Esophagus muscularis mucosa (tissue), 4 donors: Measurements from ENCODE around the gene PARVB. TPM values are rescaled to one million over a fixed set of nuclear protein-coding genes. Genes with fewer than 3 reads are reported as not detected.
"Not testable (repeated sequence)": the region's sequence is repeated elsewhere in the genome, so short reads cannot be mapped to it uniquely, and the experiment has no call there.

Experiments used
- DNase-seq: peaks from one replicate; pipeline ENCODE4 v3.0.0-alpha.2; 2017; ENCODE audit errors: extremely low spot score
- H3K27ac ChIP-seq, 4 donors: fragments of 200-600 bp; sonication (generic); replicated peaks in 1 of 4; 1 replicate in 3 of 4; 2 replicates in 1 of 4; pipeline ENCODE4 v1.5.1; 2016 to 2019; ENCODE audit warnings: mild to moderate bottlenecking in 1 of 4
- H3K27me3 ChIP-seq, 4 donors: fragments of 200-600 bp; sonication (generic); one replicate each; pipeline versions ENCODE4 v1.5.1 to v1.6.0; 2016 to 2019
- H3K36me3 ChIP-seq, 4 donors: fragments of 200-600 bp; sonication (generic); one replicate each; pipeline ENCODE4 v1.5.1; 2016 to 2019
- H3K4me1 ChIP-seq, 4 donors: fragments of 200-600 bp; sonication (generic); one replicate each; pipeline ENCODE4 v1.5.1; 2016 to 2019
- H3K4me3 ChIP-seq, 4 donors: fragments of 200-600 bp; sonication (generic); 1 replicate in 2 of 4; 2 replicates in 2 of 4; pipeline ENCODE4 v1.5.1; 2016 to 2019; ENCODE audit warnings: mild to moderate bottlenecking in 4 of 4, moderate library complexity in 1 of 4
- H3K9me3 ChIP-seq, 4 donors: fragments of 200-600 bp; sonication (generic); 1 replicate in 3 of 4; 2 replicates in 1 of 4; pipeline ENCODE4 v1.5.1; 2016 to 2019
- EP300 ChIP-seq: sonication (generic); formaldehyde crosslinking; IDR thresholded peaks from one replicate; pipeline ENCODE4 v1.6.1; 2017; ENCODE audit warnings: antibody characterized with exemption
- POLR2A ChIP-seq: fragments of 450-650 bp; IDR thresholded peaks from one replicate; pipeline ENCODE4 v1.6.1; 2017; ENCODE audit warnings: antibody characterized with exemption, moderate library complexity, mild to moderate bottlenecking, low read depth
- POLR2AphosphoS5 ChIP-seq, 2 donors: sonication (generic); formaldehyde crosslinking; IDR thresholded peaks; one replicate each; pipeline ENCODE4 v1.6.1; 2017; ENCODE audit warnings: antibody characterized with exemption in 2 of 2
- WGBS: methylation state at CpG from one replicate; pipeline ENCODE4 v1.1.5; 2018; 5-methylcytosine and 5-hydroxymethylcytosine counted together
- intact Hi-C: fragments of 100-400 bp; cut with DNase I; formaldehyde crosslinking; loops from one replicate; pipeline ENCODE4 v1.15.1; 2023
- total RNA-seq, 4 donors: library from RNA; depleted of rRNA; stranded (reverse); fragments of >200 nt; gene quantifications; one replicate each; pipeline versions ENCODE4 v1.1.0 to v1.2.1, GENCODE V29; 2016
- TF ChIP-seq, protein P1 (sequence below), 3 experiments: fragments of 200-600 bp in 2 of 3; fragments of 450-650 bp in 1 of 3; sonication (generic) in 2 of 3; IDR thresholded peaks; one replicate each; pipeline ENCODE4 v1.5.1; 2017 to 2019; ENCODE audit warnings: antibody characterized with exemption in 3 of 3, mild to moderate bottlenecking in 2 of 3, moderate library complexity in 1 of 3

PARVB gene
- total RNA-seq, 4 donors from 2014 or later: 22.0 to 107 (median 45.5) TPM

DNA sequence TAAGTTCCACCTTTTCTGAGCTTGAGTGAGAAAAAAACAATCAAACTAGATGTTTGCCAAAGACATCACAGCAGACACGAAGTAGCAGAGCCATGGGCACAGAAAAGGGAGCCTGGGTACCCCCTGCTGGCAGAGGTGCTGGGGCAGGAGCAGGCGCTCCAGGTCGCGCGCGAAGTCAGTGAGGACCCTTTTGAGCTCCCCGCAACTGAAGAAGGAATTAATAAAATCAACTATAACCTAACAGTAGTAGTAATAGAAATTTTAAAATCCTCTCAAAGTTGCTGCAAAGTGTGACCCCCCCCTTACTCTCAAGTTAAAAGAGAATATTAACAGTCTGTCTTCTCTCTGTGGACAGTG, 20.0 kb upstream of the PARVB start:
- Histone ChIP-seq H3K9me3 (peaks cover 0 to 7% (median 0%) of the 10 kb centered on the region in 4 donors), H3K36me3 (peaks cover 0 to 4% (median 1%) of the 10 kb centered on the region in 4 donors), H3K27me3 (no peaks in the 10 kb centered on the region), H3K4me3 (no peak overlapping the region), H3K27ac (no peak overlapping the region), H3K4me1 (peaks cover 0 to 6% (median 0%) of the 10 kb centered on the region in 4 donors)
- intact Hi-C loops: no loop called here
- WGBS: 93% methylated on average over 7 of the region's 7 CpGs
- no peak for DNase-seq
- TF ChIP-seq EP300: no peak

- no peak for TF ChIP-seq POLR2AphosphoS5 (IDR thresholded peaks at IDR 0.05)
- TF ChIP-seq, protein P1, sequence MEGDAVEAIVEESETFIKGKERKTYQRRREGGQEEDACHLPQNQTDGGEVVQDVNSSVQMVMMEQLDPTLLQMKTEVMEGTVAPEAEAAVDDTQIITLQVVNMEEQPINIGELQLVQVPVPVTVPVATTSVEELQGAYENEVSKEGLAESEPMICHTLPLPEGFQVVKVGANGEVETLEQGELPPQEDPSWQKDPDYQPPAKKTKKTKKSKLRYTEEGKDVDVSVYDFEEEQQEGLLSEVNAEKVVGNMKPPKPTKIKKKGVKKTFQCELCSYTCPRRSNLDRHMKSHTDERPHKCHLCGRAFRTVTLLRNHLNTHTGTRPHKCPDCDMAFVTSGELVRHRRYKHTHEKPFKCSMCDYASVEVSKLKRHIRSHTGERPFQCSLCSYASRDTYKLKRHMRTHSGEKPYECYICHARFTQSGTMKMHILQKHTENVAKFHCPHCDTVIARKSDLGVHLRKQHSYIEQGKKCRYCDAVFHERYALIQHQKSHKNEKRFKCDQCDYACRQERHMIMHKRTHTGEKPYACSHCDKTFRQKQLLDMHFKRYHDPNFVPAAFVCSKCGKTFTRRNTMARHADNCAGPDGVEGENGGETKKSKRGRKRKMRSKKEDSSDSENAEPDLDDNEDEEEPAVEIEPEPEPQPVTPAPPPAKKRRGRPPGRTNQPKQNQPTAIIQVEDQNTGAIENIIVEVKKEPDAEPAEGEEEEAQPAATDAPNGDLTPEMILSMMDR (IDR thresholded peaks at IDR 0.05): no peak
- no peak for TF ChIP-seq EP300
- no peak for TF ChIP-seq POLR2A
- DNase-seq: no peak
- Histone ChIP-seq H3K9me3 (peaks cover 0 to 7% (median 0%) of the 10 kb centered on the region in 4 donors), H3K4me3 (no peak overlapping the region), H3K36me3 (no peaks in the 10 kb centered on the region), H3K27me3 (no peaks in the 10 kb centered on the region), H3K27ac (no peak overlapping the region), H3K4me1 (peaks cover 0 to 6% (median 0%) of the 10 kb centered on the region in 4 donors)
- intact Hi-C loops: no loop called here
- 94% methylated on average over 4 of the region's 4 CpGs for WGBS
Observed at GRCh38 chr22:44005524-44005923, 18.6 kb upstream of the PARVB start.

DNA sequence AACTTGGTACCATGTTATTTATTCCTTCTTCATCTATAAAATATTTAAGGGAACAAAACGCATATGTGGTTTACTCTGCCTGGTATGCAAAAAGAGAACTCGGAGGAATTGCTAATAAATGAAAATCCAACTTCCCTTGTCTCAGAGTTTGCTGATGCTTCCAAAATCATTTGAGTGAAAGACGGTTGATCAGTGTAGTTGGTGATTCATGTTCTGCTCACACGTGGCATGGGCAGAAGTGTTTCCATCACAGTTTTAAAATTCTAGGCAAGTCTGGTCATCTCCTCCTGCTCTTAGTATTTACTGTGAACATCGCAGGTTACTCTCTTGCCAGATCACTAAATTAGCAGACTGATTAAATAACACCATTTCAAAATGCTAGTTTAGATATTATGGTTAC, 11.9 kb upstream of the PARVB start:
- no peak overlapping the region for H3K4me3 ChIP-seq

DNA sequence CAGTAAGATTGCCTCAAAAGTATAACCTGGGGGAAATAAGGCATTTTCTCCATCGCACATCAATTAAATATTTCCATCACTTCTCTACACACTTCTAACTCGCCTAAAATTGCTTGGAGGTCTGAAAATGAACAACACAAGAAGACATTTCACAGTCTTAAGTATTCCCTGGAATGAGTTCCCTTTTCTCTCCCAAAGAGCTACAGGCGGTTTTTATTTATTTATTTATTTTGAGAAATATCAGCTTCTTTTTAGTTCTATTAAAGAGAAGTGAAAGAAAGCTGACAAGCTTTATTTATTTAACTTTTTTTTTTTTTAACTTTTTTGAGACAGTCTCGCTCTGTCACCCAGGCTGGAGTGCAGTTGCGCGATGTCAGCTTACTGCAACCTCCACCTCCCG, 11.5 kb upstream of the PARVB start:
- no peak for DNase-seq
- 81% methylated on average over 7 of the region's 7 CpGs for WGBS
- H3K4me1 ChIP-seq: no peaks in the 10 kb centered on the region
- TF ChIP-seq POLR2A: no peak
- TF ChIP-seq, protein P1 (IDR thresholded peaks at IDR 0.05): no peak
- no peak for TF ChIP-seq EP300
- no peak overlapping the region for H3K27ac ChIP-seq
- no peaks in the 10 kb centered on the region for H3K36me3 ChIP-seq
- no peaks in the 10 kb centered on the region for H3K27me3 ChIP-seq
- intact Hi-C loops: no loop called here
- H3K4me3 ChIP-seq: no peak overlapping the region
- no peaks in the 10 kb centered on the region for H3K9me3 ChIP-seq

More for the DNA sequence above, 11.9 kb upstream of the PARVB start:
- Histone ChIP-seq H3K27me3 (no peaks in the 10 kb centered on the region), H3K27ac (no peak overlapping the region), H3K36me3 (no peaks in the 10 kb centered on the region), H3K4me1 (no peaks in the 10 kb centered on the region), H3K9me3 (no peaks in the 10 kb centered on the region)
- intact Hi-C loops: no loop called here
- 89% methylated on average over 5 of the region's 5 CpGs for WGBS
- DNase-seq: no peak
- TF ChIP-seq EP300 (no peak), POLR2A (no peak), POLR2AphosphoS5 (IDR thresholded peaks at IDR 0.05) (no peak)
- TF ChIP-seq, protein P1 (IDR thresholded peaks at IDR 0.05): no peak

GRCh38 chr22:44014241-44014640, 9.9 kb upstream of the PARVB start:
- H3K9me3 ChIP-seq: no peaks in the 10 kb centered on the region
- no peak overlapping the region for H3K27ac ChIP-seq
- no peaks in the 10 kb centered on the region for H3K27me3 ChIP-seq
- H3K4me1 ChIP-seq: peaks cover 0 to under 1% (median 0%) of the 10 kb centered on the region in 4 donors
- DNase-seq: no peak
- intact Hi-C loops: no loop called here
- H3K4me3 ChIP-seq: no peak overlapping the region
- 75% methylated on average over 2 of the region's 2 CpGs for WGBS
- H3K36me3 ChIP-seq: no peaks in the 10 kb centered on the region
- TF ChIP-seq, protein P1 (IDR thresholded peaks at IDR 0.05): no peak
- TF ChIP-seq EP300: no peak
- TF ChIP-seq POLR2A: no peak
- no peak for TF ChIP-seq POLR2AphosphoS5 (IDR thresholded peaks at IDR 0.05)

- H3K27ac ChIP-seq: not testable (repeated sequence)
Observed at GRCh38 chr22:44016586-44016985, 7.5 kb upstream of the PARVB start.

More at GRCh38 chr22:44016586-44016985, 7.5 kb upstream of the PARVB start:
- H3K4me1 ChIP-seq, intact Hi-C loops, H3K36me3 ChIP-seq, H3K4me3 ChIP-seq, H3K9me3 ChIP-seq, DNase-seq, H3K27me3 ChIP-seq: not testable (repeated sequence)
- 83% methylated on average over 3 of the region's 3 CpGs for WGBS
